A549 (cell line): Measurements from ENCODE around the gene STAC. TPM values are rescaled to one million over a fixed set of nuclear protein-coding genes. Genes with fewer than 3 reads are reported as not detected.

Experiments used
- ATAC-seq, 2 experiments: fragments of 200-7000 bp in 1 of 2; fragments of >200 bp in 1 of 2; cut with Nextera tagmentation in 1 of 2; cut with Tn5 transposase in 1 of 2; 3 replicates each; pipeline versions ENCODE4 v1.8.0 to v1.9.1; 2018 to 2020; ENCODE audit warnings: mild to moderate bottlenecking in 1 of 2, moderate library complexity in 1 of 2
- CTCF ChIA-PET: fragments of 300-600 bp; sonication (Branson Sonifier 250); formaldehyde crosslinking; extraction: SDS; loops from one replicate; lab custom pipeline; 2021; ENCODE audit warnings: antibody characterized with exemption, inconsistent platforms; lab: Yijun Ruan, JAX
- POLR2A ChIA-PET: fragments of 350-600 bp; formaldehyde crosslinking; extraction: SDS; loops from one replicate; lab custom pipeline; 2021; ENCODE audit warnings: antibody characterized with exemption, inconsistent platforms; lab: Yijun Ruan, JAX
- DNase-seq, 2 experiments: peaks; one replicate each; pipeline versions ENCODE4 v3.0.0 to v3.0.0-alpha.2; 2011 to 2016; ENCODE audit warnings: low read depth in 1 of 2, low spot score in 1 of 2
- FAIRE-seq: peaks from 2 replicates; lab custom pipeline; 2011; peaks lifted over from hg19 to GRCh38; lab: Jason Lieb, UNC
- H3K27ac ChIP-seq, 2 experiments: fragments of >200 bp; sonication (Bioruptor Twin); formaldehyde crosslinking; 3 replicates each; pipeline ENCODE4 v1.5.1; 2016 to 2017
- H3K4me1 ChIP-seq: fragments of >200 bp; sonication (Bioruptor Twin); formaldehyde crosslinking; 3 replicates; pipeline ENCODE4 v1.6.1; 2016
- H3K4me2 ChIP-seq: fragments of >200 bp; sonication (Bioruptor Twin); formaldehyde crosslinking; 3 replicates; pipeline ENCODE4 v1.6.1; 2016
- H3K4me3 ChIP-seq: fragments of >200 bp; sonication (Bioruptor Twin); formaldehyde crosslinking; 3 replicates; pipeline ENCODE4 v1.5.1; 2016
- H3K9me3 ChIP-seq: fragments of >200 bp; sonication (Bioruptor Twin); formaldehyde crosslinking; 3 replicates; pipeline ENCODE4 v1.6.1; 2016
- CBX2 ChIP-seq: fragments of 200-600 bp; sonication (generic); IDR thresholded peaks from 2 replicates; pipeline ENCODE4 v1.6.1; 2016; ENCODE audit warnings: low read depth, mild to moderate bottlenecking, borderline replicate concordance
- CEBPB ChIP-seq, 2 experiments: fragments of >200 bp in 1 of 2; sonication (Bioruptor Twin) in 1 of 2; formaldehyde crosslinking in 1 of 2; IDR thresholded peaks; 2 replicates each; pipeline ENCODE4 v1.6.1; 2012 to 2016
- EHMT2 ChIP-seq: fragments of 200-600 bp; sonication (generic); IDR thresholded peaks from 2 replicates; pipeline ENCODE4 v1.6.1; 2016; ENCODE audit warnings: antibody characterized with exemption, low read depth, mild to moderate bottlenecking, moderate library complexity
- EP300 ChIP-seq, 2 experiments: fragments of >200 bp; sonication (Bioruptor Twin); formaldehyde crosslinking; IDR thresholded peaks; 2 replicates in 1 of 2; 3 replicates in 1 of 2; pipeline ENCODE4 v1.6.1; 2016 to 2017
- FOSL2 ChIP-seq, 2 experiments: fragments of 450-650 bp in 1 of 2; fragments of >200 bp in 1 of 2; sonication (Bioruptor Twin) in 1 of 2; formaldehyde crosslinking; IDR thresholded peaks; 2 replicates each; pipeline versions ENCODE4 v1.5.0 to v1.6.1; 2016 to 2020; ENCODE audit warnings: mild to moderate bottlenecking in 1 of 2, moderate library complexity in 1 of 2
- KDM1A ChIP-seq: fragments of 200-600 bp; sonication (generic); IDR thresholded peaks from 2 replicates; pipeline ENCODE4 v1.6.1; 2016; ENCODE audit warnings: low read depth, mild to moderate bottlenecking
- MAFK ChIP-seq: fragments of 450-650 bp; IDR thresholded peaks from 2 replicates; pipeline ENCODE4 v1.6.1; 2014; ENCODE audit not compliant: partially characterized antibody
- RARB ChIP-seq: fragments of 250-450 bp; sonication (Bioruptor Pico); IDR thresholded peaks from 2 replicates; pipeline ENCODE4 v1.8.0; 2021; ENCODE audit warnings: mild to moderate bottlenecking, moderate library complexity
- TFCP2L1 ChIP-seq: fragments of 250-450 bp; sonication (Bioruptor Pico); IDR thresholded peaks from 2 replicates; pipeline ENCODE4 v1.5.0; 2021; ENCODE audit warnings: mild to moderate bottlenecking
- ZSCAN20 ChIP-seq: fragments of 250-450 bp; sonication (Bioruptor Pico); IDR thresholded peaks from 2 replicates; pipeline ENCODE4 v1.8.0; 2022; ENCODE audit warnings: mild to moderate bottlenecking, moderate library complexity
- WGBS: methylation state at CpG from one replicate; pipeline ENCODE4 v1.1.6; 2017; ENCODE audit errors: missing lambda C conversion rate; 5-methylcytosine and 5-hydroxymethylcytosine counted together
- polyA plus RNA-seq, 4 experiments: library from polyadenylated mRNA; depleted of rRNA in 3 of 4; stranded (reverse); fragments of >200 nt; fragmentation: RNase III in 1 of 4; extraction: RNeasy Plus Mini Kit Qiagen cat#74134 plus additional on column Dnase treatment in 1 of 4; gene quantifications; 2 replicates in 3 of 4; 3 replicates in 1 of 4; pipeline ENCODE4 v1.2.3, GENCODE V29; 2011 to 2017
- TF ChIP-seq, protein P1 (sequence below): IDR thresholded peaks from 2 replicates; pipeline ENCODE4 v1.6.1; 2012
- TF ChIP-seq, protein P2 (sequence below): fragments of >200 bp; sonication (Bioruptor Twin); formaldehyde crosslinking; IDR thresholded peaks from 3 replicates; pipeline ENCODE4 v1.6.1; 2016

The STAC gene
- polyA plus RNA-seq, 2 of the 4 experiments (the other 2 are of a cell fraction) = 2.2 to 3.4 TPM

DNA sequence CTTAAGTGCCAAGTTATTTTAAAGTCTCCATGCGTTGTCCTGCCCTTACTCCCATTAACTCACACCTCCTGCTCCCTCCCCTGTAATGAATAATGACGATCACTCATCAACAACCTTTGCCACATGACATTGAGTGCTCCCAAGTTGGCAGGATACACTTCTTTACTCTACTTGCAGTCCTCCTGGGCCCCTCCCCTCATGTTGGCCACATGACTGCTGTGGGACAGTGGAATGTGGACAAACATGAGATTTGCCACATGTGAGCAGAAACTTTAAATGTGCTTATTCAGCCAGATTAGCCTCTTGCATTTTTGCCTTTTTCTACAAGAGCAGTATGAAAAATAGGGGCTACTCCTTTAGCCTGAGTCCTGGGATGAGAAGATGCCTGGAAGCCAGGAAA lies 216.1 kb downstream of the STAC start:
- Histone ChIP-seq H3K27ac (no peak overlapping the region), H3K4me2 (no peak overlapping the region), H3K4me3 (no peak overlapping the region), H3K4me1 (peaks cover 10% of the 10 kb centered on the region), H3K9me3 (no peaks in the 10 kb centered on the region)
- WGBS = 48% methylated on average over 2 of the region's 2 CpGs
- no peak for ATAC-seq
- CTCF ChIA-PET = interaction anchor here (1.1 kb wide), 1 partner anchor 11 kb away, joined by 4 read pairs; no protein-coding TSS in a partner anchor
- no peak for DNase-seq
- no peak for FAIRE-seq
- POLR2A ChIA-PET = no interaction called here
- TF ChIP-seq EP300 (IDR thresholded peaks at IDR 0.05) (no peak), ZSCAN20 (CRISPR knock-in tag) (no peak), MAFK (peak; percentile 31)

DNA sequence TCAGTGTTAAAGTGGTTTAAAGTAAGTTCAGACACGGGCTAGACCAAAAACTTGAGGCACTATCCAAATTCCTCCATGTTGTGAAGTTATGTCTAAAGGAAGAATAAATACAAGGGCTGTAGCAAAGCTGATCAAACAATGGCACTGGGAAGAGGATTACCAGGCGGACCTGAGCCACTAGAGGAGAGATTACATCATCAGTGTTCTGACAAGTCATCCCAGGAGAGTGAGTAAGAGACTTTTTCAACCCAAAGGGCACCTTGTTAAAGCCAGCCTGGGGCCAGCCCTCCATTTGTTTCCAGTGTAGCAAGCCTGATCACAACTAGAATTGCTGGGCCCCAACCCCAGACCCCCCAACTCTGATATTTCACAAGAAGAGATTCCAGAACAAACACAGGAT lies 217.1 kb downstream of the STAC start:
- CTCF ChIA-PET = interaction anchor here (1.1 kb wide), 1 partner anchor 10 kb away, joined by 4 read pairs; no protein-coding TSS in a partner anchor
- Histone ChIP-seq H3K4me3 (no peak overlapping the region), H3K27ac (peak overlapping the region; percentile 27 to 63; a peak in 4 of 6 replicates), H3K4me2 (peak overlapping the region; percentile 40; the same call in 2 of the 3 replicates), H3K9me3 (no peaks in the 10 kb centered on the region), H3K4me1 (peaks cover 10% of the 10 kb centered on the region)
- no peak for TF ChIP-seq TFCP2L1 (CRISPR knock-in tag)
- no peak for TF ChIP-seq KDM1A
- no peak for TF ChIP-seq CEBPB (IDR thresholded peaks at IDR 0.05)
- no peak for TF ChIP-seq RARB (CRISPR knock-in tag)
- TF ChIP-seq, protein P1, sequence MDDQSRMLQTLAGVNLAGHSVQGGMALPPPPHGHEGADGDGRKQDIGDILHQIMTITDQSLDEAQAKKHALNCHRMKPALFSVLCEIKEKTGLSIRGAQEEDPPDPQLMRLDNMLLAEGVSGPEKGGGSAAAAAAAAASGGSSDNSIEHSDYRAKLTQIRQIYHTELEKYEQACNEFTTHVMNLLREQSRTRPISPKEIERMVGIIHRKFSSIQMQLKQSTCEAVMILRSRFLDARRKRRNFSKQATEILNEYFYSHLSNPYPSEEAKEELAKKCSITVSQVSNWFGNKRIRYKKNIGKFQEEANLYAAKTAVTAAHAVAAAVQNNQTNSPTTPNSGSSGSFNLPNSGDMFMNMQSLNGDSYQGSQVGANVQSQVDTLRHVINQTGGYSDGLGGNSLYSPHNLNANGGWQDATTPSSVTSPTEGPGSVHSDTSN = no peak
- no peak for TF ChIP-seq FOSL2 (IDR thresholded peaks at IDR 0.05)
- TF ChIP-seq FOSL2 (CRISPR knock-in tag; IDR thresholded peaks at IDR 0.05) = no peak
- TF ChIP-seq CBX2 = no peak
- TF ChIP-seq, protein P2, sequence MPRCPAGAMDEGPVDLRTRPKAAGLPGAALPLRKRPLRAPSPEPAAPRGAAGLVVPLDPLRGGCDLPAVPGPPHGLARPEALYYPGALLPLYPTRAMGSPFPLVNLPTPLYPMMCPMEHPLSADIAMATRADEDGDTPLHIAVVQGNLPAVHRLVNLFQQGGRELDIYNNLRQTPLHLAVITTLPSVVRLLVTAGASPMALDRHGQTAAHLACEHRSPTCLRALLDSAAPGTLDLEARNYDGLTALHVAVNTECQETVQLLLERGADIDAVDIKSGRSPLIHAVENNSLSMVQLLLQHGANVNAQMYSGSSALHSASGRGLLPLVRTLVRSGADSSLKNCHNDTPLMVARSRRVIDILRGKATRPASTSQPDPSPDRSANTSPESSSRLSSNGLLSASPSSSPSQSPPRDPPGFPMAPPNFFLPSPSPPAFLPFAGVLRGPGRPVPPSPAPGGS = no peak
- TF ChIP-seq EHMT2 = no peak
- POLR2A ChIA-PET = no interaction called here
- ATAC-seq = peak; percentile 73 to 82
- peak; percentile 12 to 45 for DNase-seq
- WGBS = 9% methylated on average over 2 of the region's 2 CpGs
- no peak for FAIRE-seq
